Measurements from ENCODE around the gene NLN.

DNA sequence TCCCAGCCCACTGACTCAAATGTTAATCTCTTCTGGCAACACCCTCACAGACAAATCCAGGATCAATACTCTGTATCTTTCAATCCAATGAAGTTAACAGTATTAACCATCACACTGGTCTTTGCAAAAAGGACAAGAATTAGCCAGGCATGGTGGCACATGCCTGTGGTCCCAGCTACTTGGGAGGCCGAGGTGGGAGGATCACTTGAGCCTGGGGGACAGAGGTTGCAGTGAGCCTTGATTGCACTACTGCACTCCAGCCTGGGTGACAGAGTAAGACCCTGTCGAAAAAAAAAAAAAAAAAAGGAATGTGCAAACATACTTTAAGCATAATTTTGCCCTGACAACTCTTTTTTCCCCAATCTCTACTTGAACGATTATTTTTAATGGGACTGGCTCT is 146.5 kb downstream of the NLN start:
- TF ChIP-seq POLR2AphosphoS5 (IDR thresholded peaks at IDR 0.05): no peak
- TF ChIP-seq, protein P1, sequence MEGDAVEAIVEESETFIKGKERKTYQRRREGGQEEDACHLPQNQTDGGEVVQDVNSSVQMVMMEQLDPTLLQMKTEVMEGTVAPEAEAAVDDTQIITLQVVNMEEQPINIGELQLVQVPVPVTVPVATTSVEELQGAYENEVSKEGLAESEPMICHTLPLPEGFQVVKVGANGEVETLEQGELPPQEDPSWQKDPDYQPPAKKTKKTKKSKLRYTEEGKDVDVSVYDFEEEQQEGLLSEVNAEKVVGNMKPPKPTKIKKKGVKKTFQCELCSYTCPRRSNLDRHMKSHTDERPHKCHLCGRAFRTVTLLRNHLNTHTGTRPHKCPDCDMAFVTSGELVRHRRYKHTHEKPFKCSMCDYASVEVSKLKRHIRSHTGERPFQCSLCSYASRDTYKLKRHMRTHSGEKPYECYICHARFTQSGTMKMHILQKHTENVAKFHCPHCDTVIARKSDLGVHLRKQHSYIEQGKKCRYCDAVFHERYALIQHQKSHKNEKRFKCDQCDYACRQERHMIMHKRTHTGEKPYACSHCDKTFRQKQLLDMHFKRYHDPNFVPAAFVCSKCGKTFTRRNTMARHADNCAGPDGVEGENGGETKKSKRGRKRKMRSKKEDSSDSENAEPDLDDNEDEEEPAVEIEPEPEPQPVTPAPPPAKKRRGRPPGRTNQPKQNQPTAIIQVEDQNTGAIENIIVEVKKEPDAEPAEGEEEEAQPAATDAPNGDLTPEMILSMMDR (IDR thresholded peaks at IDR 0.05): no peak
